HG02623 (cell line): ENCODE measurements around the gene PTGIS.

Experiments used
- ATAC-seq: cut with Tn5 transposase; IDR thresholded peaks from one replicate; pipeline ENCODE4 v1.9.1; 2021; ENCODE audit warnings: moderate library complexity; ENCODE audit not compliant: unreplicated experiment

PTGIS gene

GRCh38 chr20:49595811-49596561 is 28.0 kb upstream of the PTGIS start:
- ATAC-seq: no peak

GRCh38 chr20:49595346-49595745 is 27.4 kb upstream of the PTGIS start:
- ATAC-seq: no peak

GRCh38 chr20:49594931-49595315 is 27.0 kb upstream of the PTGIS start:
- ATAC-seq: no peak

- ATAC-seq: no peak
Observed at GRCh38 chr20:49594143-49594930, 26.4 kb upstream of the PTGIS start.

GRCh38 chr20:49593466-49594142 is 25.7 kb upstream of the PTGIS start:
- no peak for ATAC-seq

GRCh38 chr20:49592120-49592519 is 24.2 kb upstream of the PTGIS start:
- no peak for ATAC-seq

GRCh38 chr20:49591217-49591865 is 23.4 kb upstream of the PTGIS start:
- no peak for ATAC-seq

- ATAC-seq: no peak
Observed at GRCh38 chr20:49590163-49591017, 22.5 kb upstream of the PTGIS start.

GRCh38 chr20:49589747-49590146 is 21.8 kb upstream of the PTGIS start:
- no peak for ATAC-seq

- no peak for ATAC-seq
Observed at GRCh38 chr20:49587111-49587570, 19.2 kb upstream of the PTGIS start.

GRCh38 chr20:49585585-49586245 is 17.8 kb upstream of the PTGIS start:
- no peak for ATAC-seq

GRCh38 chr20:49584418-49585382 is 16.8 kb upstream of the PTGIS start:
- ATAC-seq: no peak

- no peak for ATAC-seq
Observed at GRCh38 chr20:49583669-49584417, 15.9 kb upstream of the PTGIS start.

- no peak for ATAC-seq
Observed at GRCh38 chr20:49583343-49583668, 15.4 kb upstream of the PTGIS start.

GRCh38 chr20:49582413-49583334 is 14.7 kb upstream of the PTGIS start:
- ATAC-seq: no peak

- ATAC-seq: no peak
Observed at GRCh38 chr20:49581482-49581881, 13.5 kb upstream of the PTGIS start.

GRCh38 chr20:49580813-49581174 is 12.9 kb upstream of the PTGIS start:
- ATAC-seq: no peak
